NCI-H1694 (cell line): ENCODE data around the gene SREBF1.

ENCODE experiments used
- DNase-seq: peaks from one replicate; lab custom pipeline; 2025; lab: John Stamatoyannopoulos, UW

Gene SREBF1

DNA sequence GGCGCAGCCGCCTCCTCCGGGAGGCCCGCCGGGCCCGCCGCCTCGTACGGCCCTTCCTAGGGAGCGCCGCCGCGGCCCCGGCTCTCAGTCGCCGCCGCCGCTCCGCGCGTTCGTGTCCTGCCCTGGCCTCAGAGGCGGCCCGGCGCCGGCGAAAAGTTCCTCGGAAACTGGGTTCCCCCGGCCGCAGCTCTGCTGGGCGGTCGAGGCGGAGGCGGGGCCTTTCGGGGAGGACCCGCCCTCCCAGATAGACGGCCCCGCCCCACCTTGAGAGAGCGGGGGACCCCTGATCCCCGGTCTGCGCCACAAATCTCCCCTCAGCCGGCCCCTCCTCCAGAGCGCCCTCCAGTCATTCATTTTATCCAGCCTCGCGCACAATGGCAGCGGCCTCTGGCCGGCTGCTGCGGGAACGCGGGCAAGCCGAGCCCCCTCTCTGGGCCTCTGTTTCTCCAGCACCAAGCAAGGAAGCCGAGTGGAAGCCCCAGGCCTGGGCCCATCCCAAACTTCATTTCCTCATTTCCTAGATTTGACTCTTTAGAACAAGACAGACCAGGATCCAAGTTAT lies at the start of gene SREBF1:
Gene SREBF1 (minus strand): TSS at position 169 of the 562 bp plus-strand sequence. CDS start 169 bp downstream, outside the sequence.
- DNase-seq: no peak

DNA sequence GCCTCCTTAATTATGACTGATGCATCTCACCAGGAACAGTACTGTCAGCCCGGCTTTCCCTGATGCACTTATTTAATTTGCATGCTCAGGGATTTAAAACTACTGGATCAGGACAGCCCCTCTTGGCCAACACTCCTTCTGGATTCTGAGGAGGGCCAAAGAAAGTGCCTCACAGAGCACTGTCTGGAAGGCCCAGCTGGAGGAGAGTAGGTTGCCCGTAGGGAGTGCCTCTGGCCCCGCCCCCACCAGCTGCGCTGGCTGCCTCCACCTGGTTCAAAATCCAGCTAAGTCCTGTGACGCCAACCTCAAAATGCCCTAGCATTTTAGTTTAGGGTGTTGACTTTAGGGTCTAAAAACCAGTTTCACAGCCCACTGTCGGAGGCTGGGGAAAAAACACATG lies 49.4 kb upstream of the SREBF1 start:
- DNase-seq: no peak

DNA sequence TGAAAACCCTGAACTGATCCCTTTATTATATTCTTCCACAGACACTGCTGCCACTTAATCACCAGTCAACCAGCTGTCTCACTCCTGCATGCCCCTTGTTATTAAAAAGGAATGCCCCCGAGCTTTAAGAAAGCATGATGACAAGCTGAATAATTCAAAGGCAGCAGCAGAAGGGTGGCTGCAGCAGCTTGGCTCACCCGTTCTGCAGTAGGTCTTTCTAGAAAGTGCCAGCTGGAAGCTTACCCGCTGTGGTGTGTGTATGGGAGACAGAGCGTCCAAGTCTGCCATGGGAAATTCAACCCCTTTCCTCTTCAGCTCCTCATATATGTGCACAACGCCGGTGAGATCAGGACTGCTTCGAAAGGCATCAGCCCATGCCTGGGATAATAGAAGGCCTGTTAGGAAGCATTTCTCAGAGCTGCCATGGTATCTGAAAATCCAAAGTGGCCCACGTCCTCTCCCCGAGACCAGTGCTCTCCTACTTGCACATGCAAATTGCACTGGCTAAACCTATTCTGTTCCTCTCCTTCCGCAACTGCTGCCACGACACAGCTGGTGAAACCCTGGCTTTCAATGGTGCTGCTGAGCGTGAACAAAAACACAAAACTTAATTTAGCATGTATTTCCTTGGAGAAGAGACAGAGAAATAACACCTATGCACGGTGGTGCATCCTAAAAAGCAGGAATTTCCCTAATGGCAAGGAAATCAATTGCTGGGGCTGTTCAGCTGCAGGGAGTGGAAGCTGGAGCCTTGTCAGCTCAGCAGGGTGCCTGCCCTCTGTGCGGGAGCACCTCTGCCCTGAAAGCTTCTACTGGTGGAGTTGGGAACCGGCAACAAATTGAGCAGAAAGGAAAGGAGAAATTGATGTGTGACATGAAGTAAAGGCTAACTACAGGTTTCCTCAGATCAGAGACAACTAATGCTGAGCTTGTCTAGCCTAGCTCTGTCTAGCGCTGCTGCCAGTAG lies 47.9 kb upstream of the SREBF1 start:
- DNase-seq: no peak

DNA sequence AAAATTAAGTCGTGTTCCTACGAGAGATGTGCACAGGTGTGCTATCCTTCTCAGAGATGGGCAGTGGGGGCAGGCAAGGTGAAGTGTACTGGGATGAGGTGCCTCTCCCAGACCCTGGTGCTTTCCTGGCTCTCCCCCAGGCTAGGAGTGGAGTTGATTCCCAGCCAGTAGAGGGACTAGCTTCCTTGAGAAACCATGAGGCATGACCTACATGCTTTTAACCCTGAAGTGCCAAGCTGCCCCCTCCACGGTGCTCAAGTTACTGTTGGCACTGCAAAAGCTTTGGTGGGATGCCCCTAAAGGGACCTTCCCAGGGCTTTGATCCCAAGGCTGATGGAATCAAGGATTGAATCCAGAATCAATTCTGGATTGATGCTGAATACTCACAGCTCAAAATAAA lies 47.0 kb upstream of the SREBF1 start:
- DNase-seq: no peak

DNA sequence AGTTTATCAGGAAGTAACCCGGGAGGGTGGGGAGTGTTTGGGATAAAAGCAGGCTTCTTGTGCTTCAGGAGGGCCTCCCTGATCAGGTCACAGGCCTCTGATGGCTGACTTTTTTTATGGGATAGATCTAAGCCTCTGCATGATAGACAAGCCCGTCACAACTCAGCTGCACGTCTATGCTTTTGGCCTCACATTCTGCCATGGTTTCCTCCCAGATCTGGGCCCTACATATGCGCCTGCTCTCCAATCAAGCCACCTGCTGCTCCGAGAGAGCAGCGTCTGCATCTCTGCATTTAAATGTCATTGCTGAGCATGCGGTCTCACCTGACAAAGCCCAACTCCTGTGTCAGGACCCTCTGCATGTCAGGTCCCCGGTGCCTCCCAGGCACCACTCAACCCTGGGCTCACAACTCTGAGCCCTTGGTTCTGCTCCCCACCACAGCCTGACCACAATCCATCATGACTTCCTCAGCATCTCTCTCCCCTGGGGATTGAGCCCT lies 45.3 kb upstream of the SREBF1 start:
- DNase-seq: no peak

DNA sequence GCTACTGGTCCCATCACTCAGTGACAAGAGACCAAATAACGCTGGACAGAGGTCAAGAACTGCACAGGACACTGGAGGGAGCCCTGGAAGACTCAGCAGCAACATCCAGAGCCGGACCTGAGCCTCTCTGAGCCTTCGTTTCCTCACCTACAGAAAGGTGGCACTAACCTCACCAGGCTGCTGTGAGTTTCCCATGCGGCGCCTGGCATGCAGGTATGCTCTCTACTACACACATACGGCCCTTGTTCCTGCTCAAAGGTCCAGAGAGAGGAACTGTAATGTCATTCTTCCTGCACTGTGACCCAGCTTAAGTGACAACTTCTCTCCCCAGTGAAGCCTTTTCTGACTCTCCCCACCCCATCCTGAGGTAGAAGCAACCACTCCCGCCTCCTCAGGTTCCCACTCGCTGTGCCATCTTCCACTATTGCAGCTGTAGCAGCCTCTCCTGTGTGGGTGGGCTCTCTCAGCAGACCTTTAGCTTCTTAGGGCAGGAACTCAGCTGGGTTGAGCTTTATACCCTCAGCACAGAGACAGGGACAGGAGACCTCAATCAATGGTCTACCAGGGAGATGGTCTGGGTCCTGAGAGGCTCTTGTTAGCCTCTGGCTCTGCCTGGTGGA lies 43.9 kb upstream of the SREBF1 start:
- DNase-seq: no peak

DNA sequence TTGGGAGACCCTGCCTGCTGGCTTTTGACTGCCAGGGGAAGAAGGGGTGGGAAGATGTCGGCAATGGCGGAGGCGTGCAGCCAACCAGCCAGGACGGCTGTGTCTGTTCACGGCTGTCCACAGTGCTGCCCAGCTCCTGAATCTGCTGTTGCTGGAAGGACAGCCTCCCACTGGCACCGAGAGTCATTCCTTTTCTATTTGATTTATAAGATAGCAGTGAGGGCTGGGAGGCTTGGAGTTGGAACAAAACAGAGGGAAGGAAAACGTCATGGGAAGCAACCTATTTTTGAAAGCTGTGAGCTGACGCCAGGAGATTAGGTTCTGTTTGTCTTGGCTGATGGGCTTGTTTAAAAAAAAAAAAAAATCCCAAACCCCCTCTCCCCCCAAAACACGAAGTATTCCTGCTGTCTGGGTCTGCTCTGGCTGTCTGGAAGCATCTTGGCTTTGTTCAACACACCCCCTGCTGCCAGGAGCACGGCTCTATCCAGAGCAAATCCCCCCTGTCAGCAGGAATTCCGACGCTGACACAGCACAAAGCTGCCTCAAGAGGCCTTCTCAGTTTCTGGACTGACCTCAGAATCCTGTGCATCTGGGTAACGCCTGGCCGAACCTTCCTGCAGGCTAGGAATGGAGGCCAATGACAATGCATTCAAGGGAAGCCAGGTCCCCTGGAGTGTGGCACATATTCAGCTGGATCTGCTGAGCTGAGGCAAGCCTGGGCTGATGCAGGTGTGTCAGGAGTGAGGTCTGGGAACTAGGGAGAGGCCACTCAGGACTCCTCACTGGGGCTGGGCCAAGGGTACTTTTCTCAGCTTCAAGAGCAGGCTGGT lies 41.0 kb upstream of the SREBF1 start:
- no peak for DNase-seq

DNA sequence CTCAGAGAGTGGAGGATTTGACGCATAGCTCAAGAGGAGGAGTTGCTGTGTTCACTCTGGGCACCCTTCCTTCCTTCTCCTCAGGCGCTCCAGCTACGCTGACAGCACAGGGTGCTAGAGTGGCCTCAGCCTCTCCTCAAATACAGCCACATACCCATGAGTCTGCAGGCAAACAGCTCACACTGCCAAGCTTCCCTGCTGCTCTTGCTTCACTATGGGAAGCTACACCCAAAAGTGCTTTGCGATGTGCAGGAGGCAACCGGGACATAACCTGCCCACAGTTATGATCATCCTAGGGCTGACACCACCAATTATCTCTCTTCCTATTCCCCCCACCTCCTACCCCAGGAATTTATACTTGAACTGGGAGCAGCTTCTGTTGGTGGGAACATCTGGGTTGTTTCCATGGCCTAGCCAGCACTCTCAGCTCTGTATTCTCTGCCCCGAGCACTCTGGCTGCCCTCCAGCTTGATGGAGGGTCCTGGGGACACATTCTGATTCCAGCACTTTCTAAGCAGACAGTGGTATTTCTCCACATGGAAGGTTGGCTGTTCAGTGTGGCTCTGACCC lies 40.3 kb upstream of the SREBF1 start:
- DNase-seq: no peak

DNA sequence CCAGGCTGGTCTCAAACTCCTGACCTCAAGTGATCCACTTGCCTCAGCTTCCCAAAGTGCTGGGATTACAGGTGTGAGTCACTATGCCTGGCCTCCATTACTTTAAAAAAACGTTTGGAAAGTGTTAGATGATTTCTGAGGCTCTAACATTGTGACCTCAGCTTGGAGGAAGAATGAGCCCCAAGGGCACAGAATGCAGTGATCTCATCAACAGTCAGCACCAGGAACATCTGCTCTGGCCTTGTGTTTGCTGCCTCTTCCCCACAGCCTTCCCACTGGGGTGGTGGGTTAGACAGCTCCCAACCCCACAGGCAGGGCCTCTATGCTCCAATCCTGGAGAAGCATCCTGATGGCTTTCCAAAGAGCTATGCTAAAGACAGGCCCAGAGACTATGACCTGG lies 37.7 kb upstream of the SREBF1 start:
- peak; percentile 43 for DNase-seq

DNA sequence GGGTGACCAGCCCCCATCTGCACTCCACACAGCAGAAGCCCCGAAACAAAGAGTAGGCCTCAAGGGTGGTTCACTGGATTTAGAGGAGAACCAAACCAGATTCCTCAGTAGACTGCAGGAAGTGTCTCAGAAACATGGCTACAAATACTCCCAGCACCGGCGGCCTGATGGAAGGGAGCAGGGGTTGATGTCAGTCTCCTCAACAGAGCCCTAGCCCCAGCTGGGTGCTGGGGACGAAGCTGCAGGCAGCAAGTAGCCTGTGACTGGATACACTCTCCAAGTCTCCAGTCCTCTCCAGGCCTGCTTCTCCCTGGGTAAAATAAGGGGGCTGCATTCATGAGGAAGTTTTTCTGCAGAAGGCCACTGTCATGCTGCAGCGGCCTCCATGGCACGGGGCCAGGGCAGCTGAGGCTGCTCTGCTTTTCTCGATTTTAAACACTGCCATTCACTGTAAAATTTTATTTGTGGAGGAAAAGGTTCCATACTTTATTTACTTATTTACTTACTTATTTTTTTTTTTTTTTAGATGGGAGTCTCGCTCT lies 36.7 kb upstream of the SREBF1 start:
- no peak for DNase-seq

DNA sequence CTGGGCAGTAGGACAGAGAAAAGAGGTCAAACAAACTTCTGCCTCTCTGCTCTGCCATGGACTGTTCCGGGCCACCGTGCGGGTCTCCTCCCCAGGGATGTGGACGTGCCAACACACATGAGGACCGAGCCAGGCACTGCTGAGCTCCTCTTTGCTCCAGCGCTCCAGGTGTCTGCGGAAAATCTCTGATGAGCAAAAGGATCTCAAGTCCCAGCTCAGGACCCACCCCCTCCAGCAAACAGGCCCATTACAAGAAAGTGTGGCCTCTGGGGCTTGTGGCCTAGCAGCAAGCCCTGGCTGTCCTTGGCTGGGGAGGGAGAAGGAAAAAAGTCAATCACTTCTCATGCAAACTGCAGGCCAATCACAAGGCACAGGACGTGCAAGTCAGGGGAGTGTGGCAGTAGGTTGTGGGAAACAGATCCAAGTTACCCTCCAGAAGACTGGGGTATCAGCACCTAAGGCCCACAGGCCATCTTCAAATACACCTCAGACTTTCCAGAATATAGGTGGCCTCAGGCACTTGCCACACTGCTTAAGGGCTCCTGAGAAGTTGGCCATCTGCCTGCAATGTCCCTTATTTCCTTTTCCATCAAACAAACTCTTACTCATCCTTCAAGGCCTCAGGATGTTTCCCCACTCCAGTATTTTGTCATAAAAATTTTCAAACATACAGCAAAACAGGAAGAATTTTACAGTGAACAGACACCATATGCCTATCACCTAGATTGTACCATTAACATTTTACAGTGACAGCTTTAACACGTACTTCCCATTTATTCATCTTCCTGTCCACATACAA lies 36.0 kb upstream of the SREBF1 start:
- DNase-seq: no peak

DNA sequence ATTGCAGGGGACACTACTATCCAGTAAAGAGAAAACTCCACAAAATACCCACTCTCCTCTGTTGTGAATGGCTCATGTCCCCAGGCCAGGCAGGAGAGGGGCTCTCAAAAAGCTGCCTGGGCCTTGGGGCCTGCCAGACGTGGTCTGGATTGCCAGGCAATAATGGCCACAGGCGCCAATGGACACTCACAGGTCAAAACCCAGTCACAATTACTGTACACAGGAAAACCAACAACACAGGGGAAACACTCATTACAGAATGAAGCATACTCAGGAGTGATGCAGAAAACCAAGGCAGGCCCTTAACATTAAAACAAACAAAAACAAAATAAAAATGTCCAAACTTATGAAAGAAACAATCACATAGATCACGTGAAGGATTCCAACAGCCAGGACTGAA lies 35.1 kb upstream of the SREBF1 start:
- no peak for DNase-seq

DNA sequence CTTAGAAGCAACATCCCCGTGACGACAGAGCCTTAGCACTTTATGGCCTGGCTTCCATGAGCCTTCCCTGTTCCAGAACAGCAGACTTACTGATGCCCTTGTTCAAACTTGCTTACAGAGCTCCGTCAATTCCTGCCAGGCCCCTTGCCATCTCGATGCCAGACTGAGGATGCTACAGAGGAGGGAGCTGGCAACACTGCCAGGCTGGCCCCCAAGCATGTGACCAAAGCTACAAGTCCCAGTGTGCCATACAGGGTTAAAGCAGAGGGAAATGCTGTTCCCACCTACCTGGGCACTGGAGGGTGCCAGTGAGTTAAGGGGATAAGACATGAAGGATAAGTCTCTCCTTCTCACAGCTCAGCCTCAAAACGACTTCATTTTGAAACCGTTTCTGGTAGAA lies 33.5 kb upstream of the SREBF1 start:
- no peak for DNase-seq

DNA sequence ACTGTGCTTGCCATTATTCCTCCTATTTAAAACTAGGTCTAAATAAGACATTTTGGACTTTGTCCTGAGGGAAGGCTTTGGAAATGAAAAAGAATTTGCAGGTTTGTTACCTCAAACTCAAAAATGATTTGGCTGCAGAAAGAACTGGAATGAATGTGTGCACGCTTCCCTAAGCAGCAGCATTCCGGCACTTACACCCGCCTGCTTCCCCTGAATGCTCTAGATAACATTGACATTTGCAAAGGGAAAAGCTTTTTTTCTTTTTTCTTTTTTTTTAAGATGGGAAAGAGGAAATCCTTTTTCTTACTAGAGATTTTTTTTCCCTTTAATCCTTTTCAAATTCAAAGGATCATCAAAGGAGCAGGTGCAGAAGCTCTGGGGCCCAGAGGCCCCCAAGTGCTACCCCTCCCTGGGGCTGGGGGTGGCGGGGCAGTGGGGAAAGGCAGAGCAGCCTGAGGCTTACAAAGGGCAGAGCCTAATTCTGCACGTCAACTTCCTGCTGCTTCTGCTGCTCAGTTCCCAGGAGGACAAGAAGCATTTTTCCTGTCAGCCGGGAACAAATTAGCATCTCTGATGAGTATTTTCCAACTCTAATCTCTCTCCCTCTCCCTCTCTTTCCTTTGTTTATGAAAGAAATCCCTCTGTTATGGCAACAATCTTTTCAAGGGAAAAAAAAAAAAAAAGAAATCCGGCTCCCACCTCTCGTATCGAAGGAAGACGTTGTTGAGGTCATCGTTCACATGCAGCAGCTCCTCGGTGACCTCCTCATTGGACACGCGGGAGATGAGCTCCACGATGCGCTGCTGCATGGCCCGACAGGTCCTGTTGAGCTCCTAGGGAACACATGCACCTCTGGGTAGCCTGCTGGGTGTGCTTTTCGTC lies 32.1 kb upstream of the SREBF1 start:
- DNase-seq: no peak

DNA sequence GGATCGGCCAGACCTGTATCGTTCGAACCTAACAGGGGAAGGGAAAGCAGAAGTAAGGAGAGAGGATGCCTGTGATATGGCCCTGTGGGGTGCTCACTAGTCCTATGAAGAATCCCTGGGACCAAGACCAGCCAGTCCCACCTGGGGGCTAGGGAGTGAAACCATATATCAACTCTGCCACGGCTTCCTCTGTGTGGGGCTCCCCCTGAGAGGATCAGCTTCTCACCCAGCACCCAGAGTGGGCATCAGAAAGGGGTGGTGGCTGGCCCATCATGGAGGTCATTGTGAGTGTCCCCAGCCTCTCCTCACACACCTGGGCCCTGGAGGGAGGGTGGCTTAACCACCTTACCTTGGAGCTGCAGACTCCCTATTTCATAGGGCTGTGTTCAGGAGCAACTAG lies 30.1 kb upstream of the SREBF1 start:
- no peak for DNase-seq

DNA sequence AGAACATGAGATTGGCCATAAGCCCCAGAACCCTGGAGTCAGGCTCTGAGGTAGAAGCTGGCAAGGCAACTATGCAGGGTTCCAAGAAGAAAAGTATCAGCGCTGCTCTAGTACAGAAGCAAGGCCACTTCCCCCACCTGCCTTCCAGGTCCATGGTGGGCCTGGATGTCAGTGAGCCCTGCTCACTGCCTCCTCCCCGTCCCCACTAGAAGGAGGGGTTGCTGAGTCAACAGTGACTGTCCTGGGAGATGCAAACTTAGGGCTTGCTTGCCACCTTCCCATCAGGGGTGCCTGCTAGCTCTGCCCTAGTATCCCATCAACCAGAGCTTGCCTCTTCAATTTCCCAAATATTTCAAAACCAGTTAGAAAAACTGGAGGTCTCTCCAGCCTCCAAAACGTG lies 29.6 kb upstream of the SREBF1 start:
- DNase-seq: no peak

DNA sequence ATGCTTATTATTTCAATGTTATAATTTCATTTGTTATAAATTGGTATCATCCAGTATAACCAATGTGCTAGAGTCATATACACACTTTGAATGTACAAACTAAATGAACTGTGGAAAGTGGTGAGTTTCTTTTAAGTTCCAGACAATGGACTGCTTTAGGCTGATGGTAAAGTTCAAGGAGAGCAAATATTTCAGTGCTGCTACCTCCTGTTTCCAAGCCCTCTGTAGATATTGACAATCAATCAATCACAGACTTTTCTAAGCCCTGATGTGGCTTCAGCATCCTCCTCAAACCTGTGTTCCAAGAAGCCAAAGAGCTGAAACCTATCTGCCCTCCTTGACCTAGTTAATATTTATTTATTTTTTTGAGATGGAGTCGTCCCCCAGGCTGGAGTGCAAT lies 28.2 kb upstream of the SREBF1 start:
- DNase-seq: no peak

DNA sequence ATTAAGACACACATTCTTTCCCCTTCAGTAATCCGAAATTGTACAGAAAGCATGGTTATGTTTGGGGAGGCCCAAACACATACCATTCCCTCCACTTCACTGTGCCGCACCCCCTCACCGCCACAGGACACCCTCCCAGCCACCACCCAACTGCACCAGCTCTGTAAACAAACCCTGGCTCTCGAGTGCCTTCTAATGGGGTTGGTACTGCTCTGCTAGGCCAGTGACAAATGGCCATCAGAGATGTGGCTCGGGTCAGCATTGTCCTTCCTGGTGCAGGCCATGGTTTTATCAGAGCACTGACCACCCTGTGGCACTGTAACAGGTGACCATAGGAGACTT lies 24.0 kb upstream of the SREBF1 start:
- no peak for DNase-seq

DNA sequence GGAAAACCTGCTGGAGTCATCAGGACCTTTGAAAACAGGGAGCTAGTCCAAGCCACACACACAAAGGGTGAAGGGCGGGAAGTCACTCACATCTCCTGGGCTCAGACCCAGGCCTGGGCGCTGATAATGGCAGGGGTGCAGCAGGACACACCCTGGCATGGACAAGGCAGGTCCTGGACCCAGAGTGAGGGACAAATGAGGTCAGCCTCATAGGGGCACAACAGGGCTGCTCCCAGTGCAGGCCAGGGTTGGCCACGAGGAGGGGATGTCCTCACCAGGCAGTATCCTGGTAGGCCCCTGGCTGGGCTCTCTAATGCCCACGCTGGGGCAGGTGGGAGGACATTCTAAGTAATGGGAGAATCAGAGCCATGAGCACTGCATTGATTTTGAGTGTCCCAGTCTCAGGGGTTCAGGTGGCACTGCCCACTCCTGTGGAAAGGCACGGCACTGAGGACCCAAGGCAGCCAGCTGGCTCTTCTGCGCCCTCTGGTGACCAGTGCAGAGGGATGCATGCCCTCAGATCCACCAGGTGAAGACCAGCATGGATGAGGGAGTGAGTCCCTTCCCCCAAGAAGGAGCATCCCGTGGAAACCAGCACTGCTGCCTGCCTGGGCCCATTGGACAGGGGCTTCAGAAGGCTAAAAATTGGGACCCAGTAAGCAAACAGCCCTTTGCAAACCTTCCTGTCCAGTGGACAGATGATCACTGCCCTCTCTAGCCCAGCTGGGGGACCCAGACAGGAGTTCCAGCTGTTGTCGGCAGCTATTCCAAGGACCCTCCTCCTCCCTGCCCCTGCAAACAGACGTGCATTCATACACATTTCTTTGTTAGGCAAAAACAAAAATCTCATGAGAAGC lies 23.4 kb upstream of the SREBF1 start:
- peak; percentile 52 for DNase-seq
